IPS-11a (cell line): ENCODE results near the gene ATP8A2.

ENCODE experiments used
- H3K4me3 ChIP-seq: one replicate; pipeline ENCODE4 v1.5.1; 2013; ENCODE audit warnings: low read depth, low read length, control low read depth

ATP8A2 gene

DNA sequence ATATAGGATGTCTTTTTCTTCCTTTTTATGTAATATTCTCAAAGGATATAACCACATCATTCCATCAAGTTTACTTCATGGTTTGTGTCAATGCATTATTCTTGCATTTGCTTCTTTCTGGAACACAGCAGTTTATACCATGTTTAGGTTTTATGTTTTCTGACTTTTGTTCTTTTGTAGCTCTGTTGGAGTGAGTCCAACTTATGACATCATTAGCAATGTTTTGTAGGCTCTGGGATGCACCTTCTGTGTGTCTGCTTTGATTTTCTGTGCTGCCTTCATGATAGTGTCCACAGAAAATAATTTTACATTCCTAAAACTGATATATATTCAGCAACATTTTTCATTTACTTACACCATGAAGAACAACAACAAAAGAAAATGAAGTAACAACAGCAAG lies 611.1 kb downstream of the ATP8A2 start:
- H3K4me3 ChIP-seq = no peak overlapping the region

- H3K4me3 ChIP-seq = no peak overlapping the region
Observed at GRCh38 chr13:25987987-25988386, 616.2 kb downstream of the ATP8A2 start.

GRCh38 chr13:25988661-25989060 lies 616.9 kb downstream of the ATP8A2 start:
- no peak overlapping the region for H3K4me3 ChIP-seq

DNA sequence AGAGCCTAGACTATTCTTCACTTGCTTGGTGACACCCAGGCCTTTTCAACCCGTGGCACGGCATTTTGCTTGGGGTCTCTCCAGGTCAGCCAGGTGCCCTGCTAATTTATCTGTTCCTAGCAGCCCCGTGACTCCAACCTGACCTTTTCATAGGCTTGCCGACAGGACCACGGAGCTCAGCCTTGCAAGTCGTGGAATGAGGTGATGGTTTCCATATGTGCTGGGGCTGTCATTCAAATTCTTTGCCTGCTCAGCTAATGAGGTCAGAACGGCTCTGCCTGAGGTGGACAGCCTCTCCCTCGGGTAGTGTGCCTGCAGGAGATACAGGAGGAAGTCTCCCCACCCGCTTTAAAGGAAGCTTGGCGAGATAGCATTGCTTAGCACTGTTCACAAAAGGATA lies 619.0 kb downstream of the ATP8A2 start:
- no peak overlapping the region for H3K4me3 ChIP-seq

DNA sequence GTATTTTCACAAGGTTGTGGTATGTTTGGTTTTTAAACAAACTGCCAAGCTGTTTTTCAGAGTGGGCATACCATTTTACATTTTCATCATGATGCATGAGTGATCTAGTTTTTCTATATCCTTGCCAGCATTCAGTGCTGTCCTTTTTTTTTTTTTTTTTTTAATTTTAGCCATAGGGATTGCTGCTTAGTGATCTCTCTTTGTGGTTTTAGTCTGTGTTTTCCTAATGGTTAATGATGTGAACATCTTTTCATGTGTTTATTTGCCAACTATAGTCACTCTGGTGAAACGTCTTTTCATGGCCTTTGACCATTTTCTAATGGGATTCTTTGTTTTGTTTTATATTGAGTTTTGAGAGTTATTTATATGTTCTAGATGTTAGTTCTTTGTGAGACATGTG lies 620.3 kb downstream of the ATP8A2 start:
- no peak overlapping the region for H3K4me3 ChIP-seq

DNA sequence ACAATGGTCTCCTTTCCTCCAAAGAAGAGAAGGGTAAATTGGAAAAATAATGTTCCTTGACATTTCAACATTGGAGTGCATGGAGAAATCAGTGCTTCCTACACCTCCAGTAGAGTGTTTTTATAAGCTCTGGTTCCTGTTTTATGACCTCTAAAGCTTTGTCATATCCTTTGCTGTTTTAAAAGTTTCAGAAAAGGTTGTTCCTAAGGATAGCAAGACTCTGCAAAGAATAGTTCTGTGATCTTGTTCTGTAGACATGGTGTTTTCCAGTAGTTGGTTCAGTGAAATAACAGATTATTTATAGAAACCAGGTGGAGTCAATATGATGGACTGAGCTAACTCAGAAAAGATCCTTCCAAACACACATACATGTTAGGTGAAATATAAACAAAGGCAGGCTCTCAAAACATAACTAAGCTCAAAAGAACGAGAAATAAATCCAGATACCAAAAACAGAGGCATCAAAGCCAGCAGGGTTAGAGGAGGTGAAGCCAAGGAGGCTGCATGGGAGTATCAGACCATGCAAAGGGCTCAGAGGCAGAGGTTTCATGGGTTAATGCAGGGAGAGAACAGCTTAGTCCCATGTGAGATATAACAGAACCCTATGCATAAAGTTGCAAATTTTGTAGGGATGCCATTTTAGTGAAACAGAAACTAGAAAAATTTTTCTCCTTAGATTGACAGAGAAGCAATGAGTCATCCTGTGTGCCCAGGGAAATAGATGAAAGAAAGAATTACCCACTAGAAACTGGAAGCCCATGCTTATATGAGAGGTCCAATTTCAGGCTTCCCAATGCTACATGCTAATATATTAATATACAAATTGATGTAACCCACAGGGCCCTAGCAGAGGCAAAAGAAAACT lies 635.7 kb downstream of the ATP8A2 start:
- no peak overlapping the region for H3K4me3 ChIP-seq

- no peak overlapping the region for H3K4me3 ChIP-seq
Observed at GRCh38 chr13:26010487-26011207, 638.9 kb downstream of the ATP8A2 start.

DNA sequence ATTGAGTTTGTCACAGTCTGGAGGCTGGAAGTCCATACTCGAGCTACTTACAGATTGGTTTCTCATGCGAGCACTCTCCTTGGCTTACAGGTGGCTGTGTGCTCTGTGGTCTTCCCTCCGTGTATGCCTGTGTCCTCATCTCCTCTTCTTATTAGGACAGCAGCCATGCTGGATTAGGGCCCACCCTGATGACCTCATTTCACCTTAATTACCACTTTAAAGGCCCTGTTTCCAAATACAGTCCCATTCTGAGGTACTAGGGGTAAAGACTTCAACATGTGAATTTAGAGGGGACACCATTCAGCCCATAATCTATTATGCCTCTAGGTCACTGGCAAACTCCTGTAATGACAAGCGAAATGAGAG lies 639.4 kb downstream of the ATP8A2 start:
- no peak overlapping the region for H3K4me3 ChIP-seq

DNA sequence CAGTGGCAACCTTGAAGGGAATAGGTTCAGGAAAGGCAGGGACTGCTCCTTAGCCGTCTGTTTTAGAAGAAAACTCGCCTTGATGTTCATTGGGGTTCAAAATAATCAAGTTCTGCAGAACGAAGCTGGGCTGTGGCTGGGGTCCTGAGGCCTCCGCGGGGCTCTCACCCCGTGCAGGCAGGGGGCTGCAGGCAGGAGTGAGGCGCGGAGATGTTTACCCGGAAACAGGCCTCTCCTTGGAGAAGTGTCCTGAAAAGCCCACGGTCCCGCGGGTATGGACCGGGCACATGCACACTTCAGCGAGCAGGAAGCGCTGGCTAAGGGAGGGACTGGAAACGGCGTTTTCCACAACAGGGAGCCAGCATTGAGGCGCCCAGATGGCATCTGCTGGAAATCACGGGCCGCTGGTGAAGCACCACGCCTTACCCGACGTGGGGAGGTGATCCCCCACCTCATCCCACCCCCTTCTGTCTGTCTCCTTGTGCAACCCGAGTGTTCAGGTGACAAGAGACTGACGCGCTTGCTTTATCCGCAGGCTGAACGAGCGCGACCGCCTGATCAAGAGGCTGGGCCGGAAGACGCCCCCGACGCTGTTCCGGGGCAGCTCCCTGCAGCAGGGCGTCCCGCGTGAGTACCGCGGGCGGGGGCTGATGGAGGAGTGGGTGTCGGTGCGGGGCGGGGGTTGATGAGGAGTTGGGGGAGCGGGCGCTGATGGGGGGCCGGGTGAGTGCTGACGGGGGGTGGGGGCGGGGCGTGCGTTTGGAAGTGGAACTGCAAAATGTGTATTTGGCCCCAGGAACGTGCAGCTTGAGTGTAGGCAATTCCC lies 640.4 kb downstream of the ATP8A2 start:
- H3K4me3 ChIP-seq = no peak overlapping the region

- no peak overlapping the region for H3K4me3 ChIP-seq
Observed at GRCh38 chr13:26012995-26013394, 641.2 kb downstream of the ATP8A2 start.

DNA sequence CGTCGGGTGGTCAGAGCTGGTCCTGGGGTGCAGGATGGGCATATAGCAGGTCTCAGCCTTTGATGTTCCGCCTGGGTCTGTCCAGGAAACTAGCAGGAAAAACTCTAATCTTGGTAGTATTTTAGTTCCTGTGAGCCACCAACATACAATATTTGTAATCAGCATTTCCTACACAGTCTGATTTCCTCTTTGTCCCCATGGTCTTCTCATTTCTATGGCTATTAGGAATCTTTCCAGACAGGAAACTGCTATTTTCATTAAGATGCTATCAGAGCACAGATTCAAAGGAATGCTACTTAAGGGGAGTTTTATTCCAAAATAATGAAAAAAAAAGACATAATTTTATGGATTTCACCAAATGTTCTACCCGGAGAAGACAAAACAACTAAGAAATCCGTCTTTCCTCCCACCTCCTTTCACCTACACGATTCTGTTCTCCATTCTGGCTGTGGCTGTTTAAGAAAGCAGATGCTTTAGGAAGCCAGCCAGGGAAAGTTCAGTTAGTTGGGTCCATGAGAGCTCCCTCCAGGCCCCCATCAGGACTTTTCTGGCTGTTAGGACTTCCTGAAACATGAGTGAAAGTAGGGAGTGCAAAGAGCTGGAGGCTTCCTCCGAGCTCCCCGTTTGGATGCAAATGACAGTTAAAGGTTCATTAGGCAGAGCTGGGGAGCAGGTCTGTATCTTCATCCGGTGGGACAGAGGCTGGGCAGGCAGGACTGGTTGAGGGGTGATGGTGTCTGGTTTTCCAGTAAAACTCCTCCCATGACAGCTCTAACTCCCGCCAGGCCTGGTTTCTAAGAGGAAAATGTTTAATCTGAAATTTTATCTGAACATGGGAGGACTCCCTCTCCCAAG lies 643.7 kb downstream of the ATP8A2 start:
- H3K4me3 ChIP-seq = no peak overlapping the region

DNA sequence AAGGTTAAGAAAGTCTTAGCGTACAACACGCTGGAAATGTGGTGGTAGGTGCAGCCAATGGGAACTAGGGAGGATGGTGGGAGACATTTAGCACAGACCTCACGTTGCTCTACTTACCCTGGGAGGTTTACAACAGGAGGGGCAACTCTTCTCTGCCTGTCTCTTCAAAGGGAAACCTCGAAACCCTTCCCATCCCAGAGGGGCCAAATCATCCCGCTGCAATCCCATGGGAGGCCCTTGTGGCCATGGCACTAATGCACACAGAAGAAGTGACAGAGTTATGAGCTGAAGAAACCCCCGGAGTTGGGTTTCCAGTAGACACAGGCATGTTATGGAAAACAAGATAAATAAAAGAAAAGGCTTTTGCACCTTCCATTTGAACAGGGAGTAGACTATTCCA lies 644.4 kb downstream of the ATP8A2 start:
- no peak overlapping the region for H3K4me3 ChIP-seq

GRCh38 chr13:26017196-26017921 lies 645.6 kb downstream of the ATP8A2 start:
- H3K4me3 ChIP-seq = no peak overlapping the region

- no peak overlapping the region for H3K4me3 ChIP-seq
Observed at GRCh38 chr13:26017932-26018665, 646.3 kb downstream of the ATP8A2 start.

GRCh38 chr13:26019251-26019650 lies 647.5 kb downstream of the ATP8A2 start:
- no peak overlapping the region for H3K4me3 ChIP-seq

DNA sequence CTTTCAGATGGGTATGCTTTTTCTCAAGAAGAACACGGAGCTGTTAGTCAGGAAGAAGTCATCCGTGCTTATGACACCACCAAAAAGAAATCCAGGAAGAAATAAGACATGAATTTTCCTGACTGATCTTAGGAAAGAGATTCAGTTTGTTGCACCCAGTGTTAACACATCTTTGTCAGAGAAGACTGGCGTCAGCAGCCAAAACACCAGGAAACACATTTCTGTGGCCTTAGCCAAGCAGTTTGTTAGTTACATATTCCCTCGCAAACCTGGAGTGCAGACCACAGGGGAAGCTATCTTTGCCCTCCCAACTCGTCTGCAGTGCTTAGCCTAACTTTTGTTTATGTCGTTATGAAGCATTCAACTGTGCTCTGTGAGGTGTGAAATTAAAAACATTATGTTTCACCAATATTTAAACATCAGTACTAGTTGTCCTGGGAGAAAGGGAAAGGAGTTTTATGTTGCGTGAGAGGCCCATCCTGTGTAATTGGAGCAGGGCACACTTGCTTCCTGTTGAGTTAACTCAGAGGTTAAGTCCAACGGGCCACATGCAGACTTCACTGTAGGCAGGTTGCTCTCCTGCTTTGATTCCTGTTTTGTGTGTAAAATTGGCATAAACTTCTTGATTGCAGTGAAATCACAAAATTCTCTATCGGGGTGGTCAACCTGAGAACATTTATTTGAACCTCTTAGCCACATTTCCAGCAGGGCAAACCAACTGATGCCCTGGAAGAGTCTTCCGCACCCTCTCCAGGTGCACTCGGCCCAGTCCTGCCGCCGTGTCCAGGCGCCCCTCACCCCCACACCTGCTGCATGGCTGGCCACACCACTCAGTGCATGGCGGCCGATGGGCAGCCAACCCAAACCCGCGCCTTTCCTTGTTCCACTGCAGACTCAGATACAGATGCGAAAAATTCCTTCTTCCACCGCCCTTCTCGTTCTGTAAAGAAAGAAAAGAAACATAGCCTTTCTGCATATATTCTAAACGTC lies 648.4 kb downstream of the ATP8A2 start:
- no peak overlapping the region for H3K4me3 ChIP-seq

DNA sequence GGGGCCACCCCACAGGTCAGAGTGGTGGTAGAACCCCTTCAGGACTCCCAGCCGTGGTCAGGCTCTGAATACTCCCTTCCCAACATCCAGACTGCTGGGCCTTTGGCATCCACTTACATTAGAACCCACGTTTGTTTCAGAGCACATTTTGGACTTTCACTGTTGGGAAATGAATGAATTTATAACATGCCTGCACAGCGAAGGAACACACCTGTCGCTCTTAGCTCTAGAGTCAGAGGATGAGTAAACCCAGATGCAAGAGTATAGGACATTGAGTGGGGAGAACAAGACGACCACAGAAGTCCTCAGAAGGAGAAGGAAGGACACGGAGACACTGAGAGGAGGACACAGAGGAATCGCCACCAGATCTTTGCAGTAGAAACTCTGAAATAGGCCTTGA lies 649.1 kb downstream of the ATP8A2 start:
- no peak overlapping the region for H3K4me3 ChIP-seq

DNA sequence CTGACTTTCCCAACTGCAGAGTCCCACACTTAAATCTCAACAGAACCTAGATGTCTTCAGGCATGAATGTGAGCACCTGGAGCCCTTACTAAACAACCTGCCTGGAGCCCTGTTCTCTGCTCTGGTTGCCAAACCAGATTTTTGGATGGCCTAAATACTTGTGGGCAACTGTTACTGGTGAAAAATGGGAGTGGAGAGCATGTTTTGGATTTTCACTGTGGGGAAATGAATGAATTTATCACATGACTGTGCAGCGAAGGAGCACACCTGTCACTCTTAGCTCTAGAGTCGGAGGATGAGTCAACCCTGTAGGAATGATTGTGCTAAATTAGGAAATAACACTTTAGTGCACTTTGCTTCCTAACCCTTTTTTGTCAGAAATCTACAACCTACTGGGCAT lies 649.7 kb downstream of the ATP8A2 start:
- H3K4me3 ChIP-seq = no peak overlapping the region
